CD4-positive, alpha-beta T cell treated with Interleukin-17A for 4 hours (primary cell): ENCODE data around the gene DST.
"Not testable (repeated sequence)": the region's sequence is repeated elsewhere in the genome, so short reads cannot be mapped to it uniquely, and the experiment has no call there.

ENCODE experiments used
- DNase-seq: peaks from one replicate; pipeline ENCODE4 v3.0.0-alpha.2; 2020; ENCODE audit warnings: mixed read lengths

The DST gene

GRCh38 chr6:56570413-56571359, 72.0 kb downstream of the DST start:
- no peak for DNase-seq

GRCh38 chr6:56567501-56567900, 75.2 kb downstream of the DST start:
- DNase-seq = no peak

GRCh38 chr6:56562730-56563129, 80.0 kb downstream of the DST start:
- not testable (repeated sequence) for DNase-seq

- DNase-seq = no peak
Observed at GRCh38 chr6:56556751-56557540, 85.7 kb downstream of the DST start.

- no peak for DNase-seq
Observed at GRCh38 chr6:56555438-56555872, 87.2 kb downstream of the DST start.

GRCh38 chr6:56552187-56553130, 90.2 kb downstream of the DST start:
- DNase-seq = no peak

- DNase-seq = no peak
Observed at GRCh38 chr6:56551409-56552120, 91.1 kb downstream of the DST start.

GRCh38 chr6:56550301-56550700, 92.4 kb downstream of the DST start:
- no peak for DNase-seq

GRCh38 chr6:56549014-56549413, 93.7 kb downstream of the DST start:
- no peak for DNase-seq

GRCh38 chr6:56547687-56548086, 95.0 kb downstream of the DST start:
- no peak for DNase-seq

GRCh38 chr6:56542364-56543331, 100.0 kb downstream of the DST start:
- DNase-seq = peak; percentile 68

- no peak for DNase-seq
Observed at GRCh38 chr6:56541741-56542360, 100.8 kb downstream of the DST start.

GRCh38 chr6:56541030-56541600, 101.6 kb downstream of the DST start:
- no peak for DNase-seq

GRCh38 chr6:56540232-56541029, 102.3 kb downstream of the DST start:
- DNase-seq = no peak

- DNase-seq = no peak
Observed at GRCh38 chr6:56539527-56540105, 103.1 kb downstream of the DST start.

- DNase-seq = no peak
Observed at GRCh38 chr6:56538851-56539250, 103.8 kb downstream of the DST start.

- no peak for DNase-seq
Observed at GRCh38 chr6:56537223-56537770, 105.4 kb downstream of the DST start.

- no peak for DNase-seq
Observed at GRCh38 chr6:56536536-56536935, 106.2 kb downstream of the DST start.
